Kidney capillary endothelial cell (primary cell): Measurements from ENCODE around the gene CLECL1.
"Not testable (repeated sequence)": the region's sequence is repeated elsewhere in the genome, so short reads cannot be mapped to it uniquely, and the experiment has no call there.

Source experiments
- DNase-seq: peaks from one replicate; pipeline ENCODE4 v3.0.0-alpha.2; 2018; ENCODE audit warnings: low spot score

The CLECL1 gene

DNA sequence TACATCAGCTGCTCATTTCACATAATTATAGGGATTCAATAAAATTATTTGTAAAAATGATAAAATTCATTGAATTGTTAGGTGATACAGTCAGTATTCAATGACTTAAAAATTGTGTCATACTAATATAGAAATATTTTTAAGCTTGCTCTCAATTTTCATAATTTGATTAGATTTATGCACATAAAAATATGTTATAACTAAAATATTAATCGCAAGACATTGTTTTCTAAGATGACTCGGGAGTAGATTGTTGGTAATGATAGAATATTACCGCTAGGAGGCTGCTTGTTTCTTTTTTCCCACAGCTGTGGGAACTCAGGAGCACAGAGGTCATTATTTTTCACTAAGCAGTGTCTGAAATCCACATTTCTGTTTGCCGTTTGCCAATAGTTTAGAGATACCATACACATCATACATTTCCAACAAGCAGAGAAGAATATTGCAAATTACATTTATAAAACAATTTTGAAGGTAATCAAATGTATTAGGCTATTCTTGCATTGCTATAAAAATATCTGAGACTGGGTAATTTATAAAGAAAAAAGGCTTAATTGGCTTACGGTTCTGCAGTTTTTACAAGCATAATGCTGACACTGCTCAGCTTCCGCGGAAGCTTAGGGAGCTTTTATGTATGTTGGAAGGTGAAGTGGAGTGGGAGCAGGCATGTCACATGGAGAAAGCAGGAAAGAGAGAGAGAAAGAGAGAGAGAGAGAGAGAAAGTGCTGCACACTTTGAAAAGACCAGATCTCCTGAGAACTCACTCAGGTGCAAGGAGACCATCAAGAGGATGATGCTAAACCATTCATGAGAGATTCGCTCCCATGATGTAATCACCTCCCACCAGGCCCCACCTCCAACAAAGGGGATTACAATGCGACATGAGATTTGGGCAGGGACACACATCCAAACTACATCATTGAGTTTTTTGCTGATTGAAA, 18.6 kb upstream of the CLECL1 start:
- peak; percentile 37 for DNase-seq

DNA sequence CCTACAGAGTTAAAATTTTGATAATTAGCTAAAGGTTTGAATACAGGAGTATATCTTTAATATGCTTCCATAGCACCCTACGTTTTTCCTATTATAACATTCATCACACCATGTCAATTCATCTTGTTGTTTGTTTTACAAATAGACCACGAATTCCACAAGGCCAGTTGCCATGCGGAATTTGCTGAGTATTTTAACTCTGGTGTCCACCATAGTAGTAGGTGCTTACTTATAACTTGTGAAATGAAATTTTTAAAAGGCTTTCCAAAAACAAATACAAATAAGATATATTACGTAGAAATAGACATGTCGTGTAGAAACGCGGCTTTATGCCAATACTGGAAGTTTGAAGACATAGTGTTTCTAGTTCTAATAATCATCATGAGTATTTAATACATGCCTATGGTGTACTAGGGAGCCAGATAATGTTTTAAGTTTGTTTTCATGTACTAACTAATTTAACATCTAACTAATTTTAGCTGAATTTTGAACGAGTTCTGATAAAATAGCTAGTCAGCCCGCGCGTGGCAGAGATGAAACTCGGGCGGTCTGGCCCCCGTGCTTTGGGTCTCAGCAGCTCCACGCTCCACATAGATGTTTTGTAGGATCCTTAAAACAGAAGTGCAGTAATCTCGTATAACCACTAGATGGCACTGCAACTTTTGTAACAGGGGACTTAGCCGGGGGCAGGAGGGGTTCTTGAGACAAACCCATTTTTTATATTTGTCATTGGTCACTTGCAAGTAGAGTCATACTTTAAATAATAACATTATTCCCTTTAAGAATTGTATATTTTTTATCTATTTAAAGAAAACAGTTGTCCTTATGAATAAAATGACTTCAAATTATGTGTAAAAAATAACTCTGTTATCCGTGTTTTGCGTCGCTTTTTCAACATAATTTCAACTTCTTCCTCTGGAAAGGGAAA, 17.6 kb upstream of the CLECL1 start:
- peak; percentile 78 for DNase-seq

DNA sequence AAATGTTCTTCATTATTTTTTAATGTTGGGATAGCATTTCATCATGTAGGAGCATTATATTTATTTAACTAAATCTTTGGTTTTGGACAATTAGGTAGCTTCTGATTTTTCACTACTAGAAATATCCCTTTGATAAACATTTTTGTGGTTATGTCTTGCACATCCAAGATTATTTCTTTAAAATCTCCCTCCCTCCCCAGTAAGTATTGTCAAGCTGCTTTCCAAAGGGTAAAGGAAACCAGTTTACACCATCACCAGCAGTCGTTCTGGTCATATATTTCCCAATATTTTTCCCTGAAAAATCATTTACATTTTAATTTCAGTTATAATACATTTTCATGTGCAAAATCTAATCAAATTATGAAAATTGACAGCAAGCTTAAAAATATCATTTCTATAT, 16.7 kb upstream of the CLECL1 start:
- DNase-seq: no peak

DNA sequence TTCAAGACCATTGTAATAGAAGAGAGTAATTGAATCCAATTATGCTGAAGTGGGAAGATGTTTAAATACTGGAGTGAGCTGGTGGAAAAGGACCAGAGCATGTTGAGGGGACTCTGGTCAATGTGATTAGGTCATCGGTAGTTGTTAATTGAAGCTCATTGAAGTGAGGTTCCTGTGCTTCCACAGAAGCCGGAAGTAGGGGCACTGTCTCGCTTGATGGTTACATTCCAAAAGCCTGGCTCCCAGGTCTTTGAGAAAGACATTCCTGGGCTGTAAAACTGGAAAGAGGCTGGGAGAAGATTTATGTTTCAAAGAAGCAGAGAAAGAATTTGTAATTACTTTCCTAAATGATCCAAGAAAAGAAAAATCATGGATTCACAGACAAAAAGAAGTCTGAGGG, 12.3 kb upstream of the CLECL1 start:
- no peak for DNase-seq

DNA sequence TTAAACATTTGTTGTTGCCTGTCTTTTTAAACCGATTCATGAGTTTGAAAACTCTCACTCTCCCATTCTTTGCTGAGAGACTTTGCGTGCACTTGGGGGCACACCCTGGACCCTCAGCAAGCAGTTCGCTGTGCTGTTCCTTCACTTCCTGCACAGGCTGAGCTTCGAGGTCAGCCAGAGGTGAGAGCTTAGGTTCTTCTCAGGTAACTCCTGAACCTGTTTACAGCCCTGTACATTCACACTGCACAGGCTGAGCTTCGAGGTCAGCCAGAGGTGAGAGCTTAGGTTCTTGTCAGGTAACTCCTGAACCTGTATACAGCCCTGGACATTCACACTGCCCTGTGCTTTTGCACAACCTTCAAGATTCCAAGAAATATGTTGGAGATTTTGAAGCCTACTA, 9.8 kb upstream of the CLECL1 start:
- no peak for DNase-seq

DNA sequence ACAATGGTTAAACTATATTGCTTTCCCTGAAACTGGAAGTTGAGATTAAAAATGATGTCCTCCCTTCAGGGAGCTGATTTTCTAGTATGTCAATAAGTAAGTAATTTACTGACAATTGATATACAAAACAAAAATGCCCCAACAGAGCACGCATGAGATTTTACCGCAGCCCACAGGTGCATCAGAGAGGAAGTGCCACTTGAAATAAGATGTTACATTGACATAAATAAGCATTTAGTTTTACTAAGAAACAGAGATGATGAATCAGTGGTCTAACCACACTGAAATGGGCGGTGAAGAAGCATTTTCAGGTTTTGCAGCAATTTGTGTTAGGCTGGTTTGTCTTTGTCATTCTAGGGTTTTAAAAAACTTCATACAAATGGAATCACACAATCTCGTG, 8.8 kb upstream of the CLECL1 start:
- no peak for DNase-seq

DNA sequence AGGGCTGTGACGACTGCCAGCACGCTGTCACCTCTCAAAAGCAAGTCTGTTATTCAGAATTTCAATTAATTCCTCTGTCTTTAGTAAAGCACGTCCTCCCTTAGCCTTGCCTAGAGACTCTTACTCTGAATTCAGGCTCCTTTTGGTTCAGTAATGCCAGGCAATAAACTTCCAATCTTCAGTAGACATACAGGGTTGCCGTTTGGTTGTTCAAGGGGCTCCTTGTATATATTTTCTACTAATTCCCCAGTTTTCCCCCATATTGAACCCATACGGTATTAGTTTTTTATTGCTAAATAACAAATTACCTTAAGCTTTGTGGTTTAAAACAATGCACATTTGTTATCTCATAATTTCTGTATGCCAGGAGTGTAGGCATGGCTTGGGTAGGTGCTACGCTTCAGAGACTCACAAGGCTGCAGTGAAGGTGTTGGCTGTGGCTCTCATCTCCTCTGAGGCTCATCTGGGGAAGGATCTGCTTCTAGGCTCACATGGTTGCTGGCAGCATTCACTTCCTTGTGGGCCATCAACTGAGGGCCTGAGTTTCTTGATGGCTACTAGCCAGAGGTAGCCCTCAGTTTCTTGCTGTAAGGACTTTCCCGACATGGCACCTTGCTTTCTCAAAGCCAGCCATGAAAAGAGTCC, 7.3 kb upstream of the CLECL1 start:
- no peak for DNase-seq

DNA sequence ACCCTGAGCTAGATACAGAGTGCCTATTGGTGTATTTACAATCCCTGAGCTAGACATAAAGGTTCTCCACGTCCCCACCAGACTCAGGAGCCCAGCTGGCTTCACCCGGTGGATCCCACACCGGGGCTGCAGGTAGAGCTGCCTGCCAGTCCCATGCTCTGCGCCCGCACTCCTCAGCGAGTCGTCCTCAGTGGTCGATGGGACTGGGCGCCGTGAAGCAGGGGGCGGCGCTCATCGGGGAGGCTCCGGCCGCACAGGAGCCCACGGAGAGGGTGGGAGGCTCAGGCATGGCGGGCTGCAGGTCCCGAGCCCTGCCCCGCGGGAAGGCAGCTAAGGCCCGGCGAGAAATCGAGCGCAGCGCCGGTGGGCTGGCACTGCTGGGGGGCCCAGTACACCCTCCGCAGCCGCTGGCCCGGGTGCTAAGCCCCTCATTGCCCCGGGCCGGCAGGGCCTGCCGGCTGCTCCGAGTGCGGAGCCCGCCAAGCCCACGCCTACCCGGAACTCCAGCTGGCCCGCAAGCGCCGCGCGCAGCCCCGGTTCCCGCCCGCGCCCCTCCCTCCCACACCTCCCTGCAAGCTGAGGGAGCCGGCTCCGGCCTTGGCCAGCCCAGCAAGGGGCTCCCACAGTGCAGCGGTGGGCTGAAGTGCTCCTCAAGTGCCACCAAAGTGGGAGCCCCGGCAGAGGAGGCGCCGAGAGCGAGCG, 6.7 kb upstream of the CLECL1 start:
- not testable (repeated sequence) for DNase-seq

DNA sequence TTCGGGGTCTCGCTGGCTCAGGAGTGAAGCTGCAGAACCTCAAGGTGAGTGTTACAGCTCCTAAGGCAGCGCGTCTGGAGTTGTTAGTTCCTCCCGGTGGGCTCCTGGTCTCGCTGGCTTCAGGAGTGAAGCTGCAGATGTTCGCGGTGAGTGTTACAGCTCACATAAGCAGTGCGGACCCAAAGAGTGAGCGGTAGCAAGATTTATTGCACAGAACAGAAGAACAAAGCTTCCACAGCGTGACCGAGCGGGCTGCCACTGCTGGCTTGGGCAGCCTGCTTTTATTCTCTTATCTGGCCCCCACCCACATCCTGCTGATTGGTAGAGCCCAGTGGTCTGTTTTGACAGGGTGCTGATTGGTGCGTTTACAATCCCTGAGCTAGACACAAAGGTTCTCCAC, 6.0 kb upstream of the CLECL1 start:
- not testable (repeated sequence) for DNase-seq

DNA sequence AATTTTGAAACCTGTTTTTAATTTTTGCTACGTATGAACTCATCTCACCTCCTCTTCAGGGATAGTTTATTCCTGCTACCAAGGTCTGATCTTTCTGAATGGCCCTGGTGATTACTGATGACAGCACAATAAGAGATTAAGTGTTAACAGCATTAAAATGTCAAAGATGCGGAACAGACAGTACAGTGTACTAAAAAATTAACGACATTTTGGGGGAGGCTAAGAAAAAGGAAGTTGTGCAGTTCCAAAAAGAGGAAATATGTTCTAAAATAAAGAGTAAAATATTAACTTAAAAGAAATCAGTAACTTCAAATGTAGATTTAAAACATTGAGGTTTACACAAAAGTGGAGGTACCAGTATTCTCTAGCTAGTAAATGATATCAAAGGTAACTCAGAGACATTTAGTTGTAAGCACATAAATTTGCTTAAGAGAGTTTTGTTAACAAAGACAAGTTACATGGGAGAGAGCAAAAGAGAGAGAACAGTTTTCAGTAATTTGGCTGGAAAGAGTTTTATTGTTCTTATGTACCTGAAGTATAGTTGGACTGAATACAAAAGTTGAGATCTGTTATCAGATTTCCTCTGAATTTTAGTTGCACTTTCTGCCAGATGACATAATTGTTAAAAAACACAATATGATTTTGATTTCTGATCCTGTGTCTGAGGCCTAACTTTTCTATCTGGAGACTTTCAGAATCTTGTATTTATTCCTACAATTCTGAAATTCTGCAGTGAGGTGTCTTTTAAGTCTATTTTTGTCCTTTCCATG, 4.2 kb upstream of the CLECL1 start:
- no peak for DNase-seq

DNA sequence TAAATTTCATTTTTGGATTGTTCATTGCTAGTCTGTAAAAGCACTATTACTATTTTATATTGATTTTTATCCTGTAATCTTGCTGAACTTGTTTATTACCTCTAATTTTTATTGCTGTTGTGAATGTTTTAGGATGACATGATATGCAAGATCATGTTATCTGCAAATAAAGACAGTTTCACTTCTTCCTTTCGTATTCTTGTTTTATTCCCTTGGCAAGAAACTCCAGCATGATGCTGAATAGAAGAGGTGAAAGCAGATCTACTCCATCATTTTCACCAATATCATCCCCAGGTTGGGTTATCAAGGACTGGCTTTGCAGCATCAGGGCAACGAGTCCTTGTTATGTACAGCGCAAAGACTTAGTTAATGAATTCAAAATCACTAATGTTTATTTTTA, 2.7 kb upstream of the CLECL1 start:
- no peak for DNase-seq

DNA sequence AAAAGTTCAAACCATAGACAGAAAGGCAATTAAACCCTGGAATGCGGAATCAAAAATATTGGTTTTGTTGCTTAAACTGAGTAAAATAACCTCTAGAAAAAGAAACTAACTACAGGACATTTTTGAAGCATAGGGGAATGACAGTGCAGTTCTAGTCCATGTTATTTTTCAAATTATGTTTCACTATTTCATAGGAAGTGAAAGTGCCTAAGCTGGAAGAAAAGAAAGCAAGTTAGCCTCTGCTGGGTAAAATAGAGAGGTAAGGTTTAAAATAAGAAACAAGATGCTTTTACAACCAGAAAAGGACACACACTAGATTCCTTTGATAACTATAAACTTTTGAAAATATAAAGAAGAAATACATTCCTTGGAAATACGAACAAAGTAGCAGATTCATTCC, 1.1 kb downstream of the CLECL1 start:
- DNase-seq: no peak

DNA sequence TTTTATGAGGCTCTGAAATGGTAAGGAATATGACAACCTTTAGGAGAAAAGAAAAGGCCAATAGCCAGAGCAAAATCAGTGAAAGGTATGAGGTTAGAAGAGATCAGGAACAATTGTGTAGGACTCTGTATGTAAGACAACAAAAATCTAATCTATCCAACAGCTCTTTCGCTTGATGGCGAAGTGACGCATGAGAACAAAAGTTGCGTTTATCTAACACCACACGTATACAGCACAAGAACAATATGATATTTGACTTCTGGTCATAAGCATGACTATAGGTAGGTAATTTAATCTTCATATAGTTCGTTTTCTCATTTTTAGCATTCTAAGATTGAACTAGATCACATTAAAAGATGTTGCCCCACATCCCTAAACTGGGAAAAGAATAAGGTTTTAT, 1.5 kb downstream of the CLECL1 start:
- no peak for DNase-seq

DNA sequence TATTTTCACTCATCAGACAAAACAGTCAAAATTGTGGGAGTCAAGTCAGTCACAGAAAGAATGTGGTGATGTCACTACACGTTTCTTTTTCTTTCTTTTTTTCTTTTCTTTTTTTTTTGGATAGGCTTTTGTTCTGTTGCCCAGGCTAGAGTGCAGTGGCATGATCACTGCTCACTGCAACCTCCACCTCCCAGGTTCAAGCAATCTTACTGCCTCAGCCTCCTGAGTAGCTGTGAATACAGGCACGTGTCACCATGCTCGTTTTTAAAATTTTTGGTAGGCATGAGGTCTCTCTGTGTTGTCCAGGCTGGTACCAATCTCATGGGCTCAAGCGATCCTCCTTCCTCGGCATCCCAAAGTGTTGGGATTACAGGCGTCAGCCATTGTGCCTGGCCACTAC, 2.3 kb downstream of the CLECL1 start:
- no peak for DNase-seq

DNA sequence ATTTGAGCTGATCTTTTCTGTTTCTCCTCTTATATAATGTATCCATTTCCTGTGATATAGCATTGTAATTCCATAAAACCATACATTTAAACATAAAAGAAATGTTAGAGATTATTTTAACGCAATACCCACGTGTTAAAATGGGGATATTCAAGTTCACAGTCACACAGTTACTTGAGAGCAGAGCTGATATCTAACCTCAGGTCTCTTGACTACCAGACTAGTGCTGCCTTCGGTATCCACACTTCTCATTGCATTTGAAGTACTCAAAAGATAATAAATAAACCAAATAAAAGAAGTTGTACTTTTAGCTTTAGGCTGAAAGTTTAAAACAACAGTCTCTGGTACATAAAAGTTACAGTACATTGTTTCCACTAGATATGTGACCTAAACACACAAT, 2.9 kb downstream of the CLECL1 start:
- DNase-seq: no peak

DNA sequence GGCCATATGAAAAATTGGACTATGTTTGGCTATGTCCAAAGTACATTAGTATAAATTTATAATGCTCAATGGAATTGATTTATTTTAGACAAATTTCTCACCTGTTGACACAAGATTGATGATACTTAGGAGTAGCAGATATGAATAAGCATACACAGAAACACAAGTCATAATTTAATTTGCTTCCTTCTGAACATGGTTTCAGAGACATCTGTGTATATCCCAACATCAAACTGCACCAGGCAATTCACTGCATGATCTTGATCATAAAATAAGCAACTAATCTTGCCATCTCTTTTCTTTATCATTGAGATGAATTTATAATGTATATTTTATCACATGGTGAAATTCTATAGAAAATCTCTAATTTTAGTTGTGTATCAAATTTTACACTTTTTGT, 3.8 kb downstream of the CLECL1 start:
- DNase-seq: no peak

DNA sequence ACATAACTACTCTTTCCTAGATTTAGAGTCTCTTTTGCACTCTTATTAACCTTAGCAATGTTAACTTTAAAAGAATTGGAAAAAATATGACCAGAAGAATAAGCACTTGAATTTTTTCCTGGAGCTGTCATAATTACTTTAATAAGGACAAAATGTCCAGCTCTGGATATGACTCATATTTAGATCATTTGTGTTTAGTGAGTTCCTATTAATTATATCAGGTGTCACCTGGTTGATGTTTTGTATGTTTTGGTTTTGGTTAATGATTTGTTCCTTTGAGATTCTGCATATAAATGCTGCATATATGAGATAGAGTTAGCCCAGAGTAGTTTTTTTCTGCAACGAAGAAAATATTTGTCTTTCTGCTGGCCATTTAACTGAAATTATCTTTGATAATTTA, 5.1 kb downstream of the CLECL1 start:
- DNase-seq: no peak

DNA sequence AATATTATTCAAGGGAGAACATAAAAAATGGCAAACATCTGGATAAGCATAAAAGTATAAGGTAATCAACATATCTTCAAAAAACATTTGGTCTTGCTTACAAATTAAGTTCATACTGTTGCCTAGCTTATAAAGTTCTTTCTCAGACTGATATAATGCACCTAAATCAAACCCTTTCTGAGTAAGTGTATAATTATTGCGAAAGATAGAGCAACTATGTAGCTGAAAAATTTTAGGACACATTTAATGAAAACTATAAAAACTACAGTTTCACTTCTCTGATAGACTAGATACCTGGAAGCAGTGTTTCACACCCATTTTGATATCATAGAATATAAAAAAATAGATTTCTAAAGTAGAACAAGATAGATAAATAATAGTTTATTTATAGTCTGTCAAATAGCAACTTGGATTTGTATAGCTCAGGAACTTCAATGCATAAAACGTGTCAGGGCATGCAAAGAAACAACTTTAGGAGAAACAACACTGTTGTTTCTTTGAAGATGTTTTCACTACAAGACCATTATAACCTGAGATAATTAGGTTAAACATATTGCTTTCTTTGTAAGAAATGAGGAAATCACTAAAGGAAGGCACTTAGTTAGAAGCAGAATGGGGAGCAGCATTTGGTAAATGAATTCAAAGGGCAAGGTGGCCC, 7.6 kb downstream of the CLECL1 start:
- DNase-seq: no peak

DNA sequence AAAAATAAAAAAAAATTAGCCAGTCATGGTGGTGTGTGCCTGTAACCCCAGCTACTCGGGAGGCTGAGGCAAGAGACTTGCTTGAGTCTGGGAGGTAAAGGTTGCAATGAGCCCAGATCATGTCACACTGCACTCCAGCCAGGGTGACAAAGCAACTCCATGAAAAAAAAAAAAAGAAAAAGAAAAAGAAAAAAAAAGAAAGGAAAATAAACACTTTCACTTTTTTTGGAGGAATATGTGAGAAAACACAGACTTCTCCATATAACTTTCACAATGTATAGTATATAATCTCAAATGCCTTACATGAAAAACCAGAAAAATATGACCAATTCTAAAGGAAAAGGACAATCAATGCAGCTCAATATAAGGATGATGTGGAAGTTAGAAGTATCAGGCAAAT, 8.9 kb downstream of the CLECL1 start:
- DNase-seq: no peak

DNA sequence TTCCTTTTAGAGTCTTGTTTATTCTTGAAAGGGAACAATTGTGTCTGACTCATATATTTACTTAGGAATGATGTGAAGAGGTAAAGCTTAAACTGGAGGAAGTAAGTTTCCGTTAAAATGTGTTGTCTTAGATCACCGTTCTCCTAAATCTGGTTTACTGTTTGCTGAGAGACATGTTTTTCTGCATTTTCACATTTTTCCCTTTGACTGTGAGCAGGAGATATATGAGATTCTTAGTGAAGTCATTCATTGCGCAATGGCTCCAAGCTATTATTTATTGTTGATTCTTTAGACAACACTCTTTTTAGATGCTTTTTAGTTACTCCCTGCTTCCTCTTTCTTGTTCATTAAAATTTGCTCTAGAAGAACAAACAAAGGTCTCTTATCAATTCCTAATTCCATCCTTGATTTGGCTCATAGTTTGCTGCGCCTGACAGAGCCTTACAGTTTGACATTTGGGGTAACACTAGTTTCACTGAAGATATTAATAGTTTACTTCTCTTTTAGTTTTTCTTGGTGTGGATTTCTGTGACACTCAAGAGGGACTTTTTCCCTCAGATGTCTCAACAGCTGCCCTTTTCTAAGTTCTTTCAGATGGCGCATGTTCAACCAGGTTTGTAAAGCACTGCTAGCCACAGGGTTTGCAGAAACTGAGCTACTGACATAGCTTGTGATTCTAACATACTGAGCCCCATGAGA, 11.4 kb downstream of the CLECL1 start:
- DNase-seq: no peak
